NCI-H146 treated with DMSO at 0.1 percent for 48 hours (cell line): ENCODE measurements around the gene SYT17.
A peak's percentile ranks its signal among the peaks of the same experiment; 100 is the strongest.
"Not testable (repeated sequence)": the region's sequence is repeated elsewhere in the genome, so short reads cannot be mapped to it uniquely, and the experiment has no call there.

Experiments
- DNase-seq: peaks from one replicate; lab custom pipeline; 2025; ENCODE audit not compliant: unreplicated experiment; lab: John Stamatoyannopoulos, UW

Gene SYT17

DNA sequence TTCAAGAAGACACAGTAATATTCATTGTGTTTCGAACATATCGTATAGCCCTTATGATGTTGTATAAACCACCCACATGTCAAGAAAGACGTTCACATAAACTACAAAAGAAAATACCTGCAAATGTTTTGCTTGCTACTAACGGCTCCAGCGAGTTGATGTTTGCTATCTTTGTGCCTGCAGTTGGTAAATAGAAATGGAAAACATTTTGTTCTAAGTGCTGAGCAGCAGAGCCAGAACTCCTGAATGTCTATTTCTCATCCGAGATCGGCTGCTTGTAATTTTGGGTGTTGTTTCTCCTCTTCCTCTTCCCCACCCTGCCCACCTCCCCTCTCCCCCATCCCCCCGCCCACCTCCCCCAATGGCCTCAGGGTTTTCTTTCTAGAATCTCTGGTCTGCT, 5.0 kb downstream of the SYT17 start:
- no peak for DNase-seq

DNA sequence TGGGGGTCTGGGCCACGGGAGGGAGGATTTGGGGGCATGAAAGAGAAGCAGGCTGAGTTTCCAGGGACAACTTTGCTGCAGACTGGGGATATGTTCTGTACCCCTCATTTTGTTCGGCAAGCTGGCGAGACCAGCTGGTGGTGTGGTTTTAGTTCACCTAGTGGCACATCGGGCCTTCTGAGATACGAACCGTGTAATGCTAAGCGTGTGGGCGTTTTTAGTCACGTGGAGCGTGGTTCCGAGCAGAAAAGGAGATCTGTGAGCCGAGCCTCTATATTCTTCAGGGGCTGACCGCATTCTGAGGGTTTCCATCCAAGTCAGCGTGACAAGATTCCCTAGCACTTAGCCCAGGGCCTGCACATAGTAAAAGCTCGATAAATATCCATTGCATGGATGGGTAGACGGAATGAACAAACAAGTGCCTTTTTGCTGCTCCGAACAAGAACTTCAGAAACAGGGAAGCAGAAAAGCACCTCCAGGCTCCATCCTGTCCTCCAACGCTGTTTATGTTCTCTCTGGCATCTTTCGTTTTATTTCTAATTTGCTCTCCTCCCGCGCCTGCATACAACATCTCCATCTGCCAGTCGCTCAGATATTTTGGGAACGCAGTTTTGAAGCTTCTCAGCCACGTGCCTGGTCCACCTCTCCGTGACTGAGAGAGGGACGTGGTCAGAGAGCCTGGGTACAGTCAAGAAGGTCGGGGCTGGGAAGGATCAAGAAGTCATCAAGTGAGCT, 5.8 kb downstream of the SYT17 start:
- DNase-seq: no peak

DNA sequence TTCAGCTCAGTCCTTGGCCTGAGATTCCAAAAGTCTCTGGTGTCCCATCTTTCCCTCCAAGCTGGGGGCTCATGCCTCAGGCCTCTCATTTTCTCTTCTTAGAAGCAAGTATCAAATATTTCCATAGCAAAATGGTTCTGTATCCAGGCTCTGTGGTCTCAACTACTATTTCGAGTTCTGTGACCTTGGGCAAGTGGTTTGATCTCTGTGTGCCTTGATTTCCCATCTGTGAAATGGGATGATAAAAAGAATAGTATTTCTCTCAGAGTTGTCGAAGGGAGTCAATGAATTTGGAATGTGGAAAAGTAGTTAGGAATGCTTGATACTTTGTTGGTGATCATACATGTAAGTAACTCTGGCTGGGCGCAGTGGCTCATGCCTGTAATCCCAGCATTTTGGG, 6.4 kb downstream of the SYT17 start:
- DNase-seq: no peak

DNA sequence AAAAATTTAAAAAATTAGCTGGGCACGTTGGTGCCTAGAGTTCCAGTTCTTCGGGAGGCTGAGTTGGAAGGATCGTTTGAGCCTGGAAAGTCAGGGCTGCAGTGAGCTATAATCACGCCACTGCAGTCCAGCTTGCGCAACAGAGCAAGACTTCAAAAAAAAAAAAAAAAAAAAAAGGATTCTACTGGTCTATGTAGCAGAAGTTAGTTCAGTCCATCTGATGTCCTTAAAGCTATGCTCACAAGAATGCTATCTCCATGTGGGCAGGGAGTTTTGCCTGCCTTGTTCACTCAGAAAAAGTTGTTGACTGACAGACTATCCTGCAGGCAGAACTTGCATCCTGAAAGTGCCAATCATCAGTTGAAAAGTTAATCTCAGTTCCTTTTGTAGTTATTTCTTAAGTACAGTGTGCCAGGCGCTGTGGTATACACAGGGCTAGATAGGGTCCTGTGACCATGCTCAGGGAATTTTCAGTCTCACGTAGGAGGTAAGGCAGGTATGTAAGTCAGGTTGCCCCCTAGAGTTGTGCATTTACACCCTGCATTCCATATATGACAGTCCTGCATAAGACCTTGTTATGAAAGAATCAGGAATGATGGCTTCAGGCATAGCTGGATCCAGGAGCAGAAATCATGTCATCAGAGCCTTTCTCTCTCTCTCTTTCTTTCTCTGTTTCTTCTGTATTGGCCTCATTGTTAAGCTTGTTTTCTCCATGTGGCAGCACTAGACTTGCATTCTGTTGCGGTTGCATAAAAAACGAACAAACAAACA, 7.6 kb downstream of the SYT17 start:
- DNase-seq: no peak

DNA sequence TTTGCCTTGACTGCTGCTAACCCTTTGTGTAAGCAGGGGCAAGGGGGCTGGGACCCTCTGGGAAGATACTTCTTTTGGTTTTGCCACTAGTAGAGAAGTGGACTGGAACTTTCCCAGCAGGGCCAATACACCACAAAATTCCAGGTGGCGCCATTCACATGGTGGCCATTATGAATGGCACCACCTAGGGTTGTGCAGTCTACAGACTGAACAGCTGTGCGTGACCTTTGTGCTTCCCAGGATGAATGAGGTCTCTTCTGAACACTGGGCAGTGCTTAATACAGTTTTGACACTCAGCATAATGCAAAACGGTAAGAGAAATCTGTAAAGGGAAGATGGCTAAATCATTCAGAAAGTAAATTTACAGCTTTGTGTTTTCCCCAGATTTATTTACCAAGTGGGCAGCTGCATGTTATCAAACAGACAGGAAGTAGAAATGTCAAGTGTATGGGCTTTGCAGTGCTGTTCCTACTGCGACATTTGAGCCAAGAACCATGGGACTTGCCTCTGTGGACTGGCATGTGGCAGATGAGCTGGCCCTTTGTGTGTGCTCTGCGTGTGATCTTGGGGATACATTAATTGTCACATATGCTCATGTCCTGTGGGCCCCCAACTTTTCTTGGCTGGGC, 9.2 kb downstream of the SYT17 start:
- no peak for DNase-seq

DNA sequence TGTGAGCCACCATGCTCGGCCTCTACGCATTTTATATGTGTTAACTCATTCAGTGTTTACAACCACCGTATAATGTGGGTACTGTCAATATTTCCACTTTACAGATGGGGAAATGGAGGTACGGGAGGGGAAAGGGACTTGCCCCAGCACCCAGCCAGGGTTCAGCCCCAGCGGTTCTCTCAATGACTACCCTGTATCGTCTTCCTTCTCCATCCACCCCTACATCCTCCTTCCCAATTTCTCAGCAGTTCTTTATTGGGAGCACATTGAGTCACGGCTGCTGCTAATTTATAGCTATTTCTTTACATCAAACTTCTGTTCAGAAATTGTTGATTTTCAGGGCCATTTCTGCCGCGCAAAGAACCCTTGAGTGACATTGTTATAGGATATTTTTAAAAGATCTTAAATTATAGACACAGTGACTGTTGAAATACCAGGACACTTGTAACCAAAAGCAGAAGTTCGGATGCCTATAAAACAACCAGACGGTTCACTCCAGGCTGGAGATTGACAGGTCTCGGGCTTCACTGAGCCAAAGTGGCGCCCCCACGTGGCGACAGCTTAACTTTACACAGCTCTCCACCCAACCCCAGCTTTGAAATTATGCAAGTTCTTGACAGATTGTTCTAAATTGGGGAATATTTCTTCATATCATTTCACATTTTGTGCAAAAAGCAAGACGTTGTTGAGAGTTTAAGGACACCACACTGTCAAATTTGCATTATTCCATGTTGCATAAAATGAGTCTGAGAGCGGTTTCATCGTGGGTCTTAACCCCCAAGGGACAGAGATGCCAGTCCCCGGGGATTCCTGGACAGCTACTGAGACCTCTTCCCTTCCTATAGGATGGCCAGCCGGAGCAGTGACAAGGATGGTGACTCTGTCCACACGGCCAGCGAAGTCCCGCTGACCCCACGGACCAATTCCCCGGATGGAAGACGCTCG, 11.8 kb downstream of the SYT17 start:
- DNase-seq: no peak

DNA sequence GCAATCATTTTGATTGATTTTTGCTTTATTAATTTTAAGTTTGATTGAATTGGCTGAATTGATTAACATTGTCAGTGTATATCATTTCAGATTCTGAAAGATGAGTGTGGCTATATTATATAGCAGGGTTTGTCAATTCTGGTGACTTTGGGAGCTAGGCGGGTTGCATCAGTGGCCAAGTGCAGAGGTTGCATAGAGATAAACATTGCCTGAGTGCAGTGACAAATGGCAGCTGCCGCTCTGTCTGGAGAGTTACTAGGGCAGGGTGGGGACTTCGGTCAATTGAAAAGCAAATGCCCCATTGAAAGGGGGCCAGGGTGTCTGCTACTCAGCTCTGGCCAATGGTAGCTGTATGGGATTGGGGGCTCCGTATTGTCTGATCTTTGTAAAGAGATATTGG, 12.7 kb downstream of the SYT17 start:
- DNase-seq: no peak

DNA sequence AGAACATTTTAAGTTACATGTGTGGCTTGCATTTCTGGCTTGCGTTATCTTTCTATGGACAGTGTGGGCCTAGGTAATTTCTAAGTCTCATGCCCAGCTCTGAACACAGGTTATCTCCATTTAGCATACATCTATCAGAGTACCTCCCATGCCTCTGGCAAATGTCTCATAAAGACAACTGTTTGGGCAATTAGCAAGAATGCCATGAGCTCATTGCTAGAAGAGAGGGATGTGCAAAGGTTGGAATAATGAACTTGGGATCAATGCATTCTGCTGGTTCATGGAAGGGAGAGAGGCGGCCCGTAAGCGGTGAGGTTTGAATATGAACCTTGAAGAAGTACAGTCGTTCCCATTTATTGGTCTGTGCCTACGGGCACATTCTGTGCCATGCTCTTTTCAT, 14.4 kb downstream of the SYT17 start:
- DNase-seq: no peak

DNA sequence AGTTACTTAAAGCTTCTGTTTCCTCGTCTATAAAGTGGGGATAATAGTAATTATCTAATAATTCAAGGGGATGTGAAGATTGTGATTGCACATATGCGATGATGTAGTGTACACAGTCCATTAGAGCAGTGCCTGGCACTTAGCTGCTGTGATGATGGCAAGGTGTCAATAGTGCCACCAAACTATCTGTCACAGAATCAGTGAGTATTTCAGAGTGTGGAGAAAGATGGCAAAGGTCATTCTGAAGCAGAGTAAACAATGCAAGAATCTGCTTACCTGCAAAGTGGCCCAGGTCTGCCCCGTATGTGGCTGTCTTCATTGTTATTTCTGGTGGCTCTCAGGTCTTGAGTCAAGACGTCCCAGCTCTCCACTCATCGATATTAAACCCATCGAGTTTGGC, 15.1 kb downstream of the SYT17 start:
- DNase-seq: no peak

DNA sequence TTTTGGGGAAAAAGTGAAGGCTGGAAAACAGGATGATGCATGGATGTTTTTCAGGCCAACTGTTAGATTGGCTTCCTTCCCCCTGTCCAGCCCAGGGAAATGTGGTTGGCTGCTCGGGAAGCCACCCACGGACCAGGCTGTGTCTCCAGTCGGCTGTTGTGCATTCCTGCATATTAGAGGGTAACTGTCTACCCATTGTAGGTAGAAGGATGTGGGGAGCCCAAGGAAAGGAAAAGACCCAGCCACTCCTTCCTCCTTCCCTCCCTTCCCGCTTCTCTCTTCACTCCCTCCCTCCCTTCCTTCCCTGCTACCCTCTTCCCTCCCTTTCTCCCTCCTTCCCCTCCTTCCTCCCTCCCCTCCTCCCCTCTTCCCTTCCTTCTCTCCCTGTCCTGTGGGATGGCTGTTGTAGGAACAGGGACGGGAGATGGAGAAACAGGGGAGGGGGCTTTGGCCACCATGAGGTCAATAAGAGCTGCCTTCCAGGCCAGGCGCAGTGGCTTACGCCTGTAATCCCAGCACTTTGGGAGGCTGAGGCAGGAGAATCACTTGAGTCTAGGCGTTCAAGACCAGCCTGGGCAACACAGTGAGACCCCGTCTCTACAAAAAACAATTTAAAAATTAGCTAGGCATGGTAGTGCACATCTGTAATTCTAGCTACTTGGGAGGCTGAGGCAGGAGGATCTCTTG, 16.9 kb downstream of the SYT17 start:
- no peak for DNase-seq

DNA sequence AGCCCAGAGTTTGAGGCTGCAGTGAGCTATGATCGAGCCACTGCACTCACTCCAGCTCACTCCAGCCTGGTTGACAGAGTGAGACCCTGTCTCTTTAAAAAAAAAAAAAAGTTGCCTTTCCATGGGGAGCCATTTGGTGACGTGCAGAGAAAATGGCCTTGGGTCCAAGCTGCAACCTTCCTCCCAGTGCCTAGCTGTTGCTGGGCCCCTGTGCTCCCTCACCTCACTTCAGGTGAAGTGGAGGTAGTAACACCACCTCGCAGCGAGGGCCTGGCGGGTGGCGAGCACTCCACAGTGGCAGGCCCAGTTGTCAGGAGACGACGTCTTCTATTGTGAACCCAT, 17.4 kb downstream of the SYT17 start:
- DNase-seq: no peak

DNA sequence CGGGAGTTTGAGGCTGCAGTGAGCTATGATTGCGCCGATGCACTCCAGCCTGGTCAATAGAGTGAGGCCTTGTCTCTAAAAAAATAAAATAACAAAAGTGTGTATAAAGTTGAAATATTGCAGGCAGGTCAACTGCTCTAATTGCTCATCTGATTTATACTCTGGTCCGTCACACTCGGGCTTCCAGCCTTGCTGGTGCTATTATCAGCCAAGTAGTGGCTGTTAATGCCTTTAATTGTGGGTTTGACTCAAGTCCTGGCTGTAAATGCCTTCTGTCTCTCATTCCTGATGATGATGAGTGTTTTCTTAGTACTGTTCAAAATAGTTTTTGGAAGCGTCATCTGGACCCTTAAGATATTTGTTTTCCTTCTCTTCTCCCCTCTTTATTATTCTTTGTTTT, 18.4 kb downstream of the SYT17 start:
- DNase-seq: no peak

DNA sequence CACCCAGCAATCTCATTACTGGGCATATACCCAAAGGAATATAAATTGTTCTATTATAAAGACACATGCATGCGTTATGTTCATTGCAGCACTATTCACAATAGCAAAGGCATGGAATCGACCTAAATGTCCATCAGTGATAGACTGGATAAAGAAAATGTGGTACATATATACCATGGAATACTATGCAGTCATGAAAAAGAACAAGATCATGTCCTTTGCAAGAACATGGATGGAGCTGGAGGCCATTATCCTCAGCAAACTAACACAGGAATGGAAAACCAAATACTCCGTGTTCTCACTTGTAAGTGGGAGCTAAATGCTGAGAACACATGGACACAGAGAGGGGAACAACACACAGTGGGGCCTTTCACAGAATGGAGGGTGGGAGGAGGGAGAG, 19.9 kb downstream of the SYT17 start:
- DNase-seq: not testable (repeated sequence)

DNA sequence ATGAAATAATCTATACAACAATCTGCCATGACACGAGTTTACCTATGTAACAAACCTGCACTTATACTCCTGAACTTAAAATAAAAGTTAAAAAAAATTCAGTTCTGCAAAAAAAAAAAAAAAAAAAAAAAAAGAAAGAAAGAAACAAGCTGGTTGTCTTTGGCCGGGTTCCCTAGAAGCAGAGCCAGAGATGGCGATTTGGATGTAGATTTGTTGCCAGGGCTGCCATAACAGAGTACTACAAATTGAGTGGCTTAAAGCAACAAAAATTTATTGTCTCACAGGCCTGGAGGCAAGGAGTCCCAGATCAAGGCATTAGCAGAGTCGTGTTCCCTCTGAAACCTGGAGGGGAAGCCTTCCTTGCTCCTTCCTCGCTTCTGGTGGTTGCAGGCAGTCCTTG, 20.4 kb downstream of the SYT17 start:
- no peak for DNase-seq

DNA sequence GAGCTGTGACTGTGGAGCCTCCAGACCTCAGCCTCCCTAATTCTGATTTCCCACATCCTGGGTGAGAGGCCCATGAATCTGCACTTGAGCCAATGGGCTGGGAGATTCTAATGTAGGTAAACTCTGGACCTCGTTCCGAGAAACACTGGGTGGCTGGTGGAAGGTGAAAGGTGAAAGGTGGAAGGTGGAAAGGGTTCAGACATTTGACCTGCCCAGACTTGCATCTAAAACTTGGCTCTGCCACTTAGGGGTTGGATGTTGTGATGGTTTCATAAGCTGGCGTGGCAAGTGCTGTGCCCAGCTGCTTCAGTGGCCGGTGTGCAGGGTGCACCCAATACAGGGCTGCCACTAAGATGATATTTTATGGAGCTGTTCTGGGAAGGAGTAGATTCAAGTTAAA, 24.8 kb downstream of the SYT17 start:
- DNase-seq: no peak

DNA sequence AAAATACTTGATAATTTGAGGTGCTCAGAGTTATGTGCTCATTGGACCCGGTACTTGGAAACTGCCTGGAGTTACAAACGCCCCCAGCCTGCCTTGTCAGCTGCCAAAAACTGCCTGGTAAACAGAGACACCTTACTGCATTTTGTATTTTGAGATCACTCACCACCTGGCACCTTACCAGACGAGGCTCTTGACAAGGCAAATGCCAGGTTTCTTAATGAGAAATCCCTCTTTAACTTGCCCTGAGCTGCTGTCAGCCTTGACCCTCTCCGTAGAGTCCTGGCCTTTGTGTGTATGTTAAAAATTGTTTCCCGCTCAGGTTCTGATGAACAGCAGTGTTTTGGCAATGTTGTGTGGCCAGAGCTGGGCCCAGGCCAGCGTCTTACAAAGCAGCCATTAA, 28.8 kb downstream of the SYT17 start:
- no peak for DNase-seq

DNA sequence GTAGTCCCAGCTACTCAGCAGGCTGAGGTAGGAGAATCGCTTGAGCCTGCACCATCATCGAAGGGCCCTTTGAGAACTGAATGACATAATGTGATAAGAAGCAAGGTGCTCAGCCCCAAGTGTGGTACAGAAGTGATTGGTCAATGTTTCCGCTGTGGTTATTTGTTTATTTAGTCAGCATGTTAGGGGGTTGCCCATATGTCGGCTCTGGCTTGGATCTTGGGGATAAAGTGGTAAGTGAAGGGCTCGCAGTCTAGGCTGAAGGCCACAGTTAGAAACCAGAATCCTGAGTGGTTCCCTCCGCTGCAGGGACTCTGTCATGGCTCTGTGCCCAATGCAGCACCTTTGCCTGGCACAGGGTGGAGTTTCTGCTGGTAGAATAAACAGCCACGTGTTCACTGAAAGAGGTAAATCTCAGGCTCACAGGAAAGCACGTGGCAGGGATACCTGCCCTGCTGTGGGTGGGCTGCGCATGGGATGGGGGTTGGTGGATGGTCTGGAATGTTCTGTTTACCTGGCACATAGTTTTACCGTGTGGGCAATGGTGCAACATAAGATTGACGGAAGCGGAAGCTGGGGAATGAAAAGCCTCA, 35.4 kb downstream of the SYT17 start:
- DNase-seq: no peak

DNA sequence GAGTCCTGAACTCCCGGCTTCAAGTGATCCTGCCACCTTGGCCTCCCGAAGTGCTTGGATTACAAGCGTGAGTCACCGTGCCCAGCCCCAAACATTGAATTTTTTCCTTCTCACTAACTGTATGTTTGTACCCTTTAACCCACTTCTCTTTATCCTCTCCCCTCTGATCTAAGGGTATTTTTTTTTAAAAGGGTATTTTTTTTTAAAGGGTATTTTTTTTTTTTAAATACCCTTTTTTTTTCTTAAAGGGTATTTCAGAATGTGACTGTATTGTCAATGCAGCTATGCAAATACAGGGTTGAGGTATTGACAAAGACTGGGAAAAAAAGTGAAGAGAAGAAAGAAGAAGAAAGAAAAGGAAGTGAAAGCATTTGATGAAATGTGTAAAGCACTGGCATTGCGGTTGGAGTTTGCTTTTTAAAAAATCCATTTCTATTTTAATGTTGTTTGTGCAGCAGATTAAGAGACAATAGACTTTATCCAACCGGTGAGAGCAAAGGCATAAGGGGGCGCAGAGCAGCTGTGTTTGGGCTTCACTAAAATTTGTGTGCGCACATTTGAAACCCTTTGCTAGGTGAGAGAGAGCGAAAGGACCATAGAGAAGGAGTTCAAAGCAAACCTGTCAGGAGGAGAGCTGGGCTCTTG, 42.4 kb downstream of the SYT17 start:
- peak; percentile 58 for DNase-seq

DNA sequence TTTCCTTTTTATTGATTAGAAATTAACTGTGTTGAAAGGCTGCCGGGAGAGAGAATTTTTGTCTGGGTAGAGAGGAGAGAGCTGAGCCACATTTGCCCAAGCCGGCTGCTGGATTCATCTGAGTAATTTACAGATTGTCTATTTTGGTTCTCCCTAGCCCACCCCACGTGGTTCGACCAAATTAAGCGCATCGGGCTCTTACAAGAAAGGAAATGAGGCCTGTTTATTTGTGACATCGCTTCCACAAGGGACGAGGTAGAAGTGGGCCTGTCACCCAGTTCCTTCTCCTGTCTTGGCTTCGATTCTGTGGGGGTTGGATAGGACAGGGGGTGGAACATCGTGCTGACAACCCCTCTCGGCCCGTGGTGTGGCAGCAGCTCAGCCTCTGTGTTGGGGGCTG, 42.9 kb downstream of the SYT17 start:
- DNase-seq: no peak

DNA sequence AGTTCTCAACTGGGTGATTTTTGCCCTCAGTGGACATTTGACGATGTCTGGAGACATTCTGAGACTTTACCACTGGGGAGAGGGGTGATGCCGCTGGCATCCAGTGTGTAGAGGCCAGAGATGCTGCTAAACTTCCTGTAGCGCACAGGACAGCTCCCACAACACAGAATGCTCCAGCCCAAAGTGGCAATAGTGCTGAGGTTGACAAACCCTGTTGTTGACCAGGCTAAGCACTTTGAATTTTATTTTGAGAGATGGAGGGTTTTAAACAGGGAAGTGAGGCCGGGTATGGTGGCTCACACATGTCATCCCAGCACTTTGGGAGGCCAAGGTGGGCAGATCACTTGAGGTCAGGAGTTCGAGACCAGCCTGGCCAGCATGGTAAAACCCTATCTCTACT, 44.0 kb downstream of the SYT17 start:
- DNase-seq: no peak
